Activated CD4-positive, alpha-beta T cell treated with anti-CD3 and anti-CD28 coated beads for 4 hours (primary cell): ENCODE measurements around the gene BSDC1.
"Not testable (repeated sequence)": the region's sequence is repeated elsewhere in the genome, so short reads cannot be mapped to it uniquely, and the experiment has no call there.

Experiments used
- DNase-seq, 2 donors: peaks; one replicate each; pipeline ENCODE4 v3.0.0-alpha.2; 2020

Gene BSDC1

GRCh38 chr1:32355778-32356177, 38.5 kb downstream of the BSDC1 start:
- not testable (repeated sequence) for DNase-seq

GRCh38 chr1:32353886-32354570, 40.2 kb downstream of the BSDC1 start:
- no peak for DNase-seq

- DNase-seq, result no peak
Observed at GRCh38 chr1:32353431-32353830, 40.8 kb downstream of the BSDC1 start.

- DNase-seq, result no peak
Observed at GRCh38 chr1:32352831-32353383, 41.3 kb downstream of the BSDC1 start.

- no peak for DNase-seq
Observed at GRCh38 chr1:32352239-32352745, 41.9 kb downstream of the BSDC1 start.

- DNase-seq, result peak; percentile 89 to 93
Observed at GRCh38 chr1:32351399-32352238, 42.6 kb downstream of the BSDC1 start.

- DNase-seq, result peak in 1 of 2 donors; percentile 81
Observed at GRCh38 chr1:32350785-32351398, 43.3 kb downstream of the BSDC1 start.

GRCh38 chr1:32349211-32349708, 45.0 kb downstream of the BSDC1 start:
- DNase-seq, result no peak

- no peak for DNase-seq
Observed at GRCh38 chr1:32346532-32347157, 47.6 kb downstream of the BSDC1 start.

GRCh38 chr1:32345289-32345827, 48.9 kb downstream of the BSDC1 start:
- DNase-seq, result no peak

- DNase-seq, result no peak
Observed at GRCh38 chr1:32342704-32343103, 51.5 kb downstream of the BSDC1 start.

- no peak for DNase-seq
Observed at GRCh38 chr1:32341971-32342370, 52.3 kb downstream of the BSDC1 start.

- no peak for DNase-seq
Observed at GRCh38 chr1:32341186-32341757, 53.0 kb downstream of the BSDC1 start.

- DNase-seq, result peak in 1 of 2 donors; percentile 15
Observed at GRCh38 chr1:32339363-32339978, 54.8 kb downstream of the BSDC1 start.

- DNase-seq, result no peak
Observed at GRCh38 chr1:32338637-32339145, 55.5 kb downstream of the BSDC1 start.

- DNase-seq, result no peak
Observed at GRCh38 chr1:32337855-32338636, 56.2 kb downstream of the BSDC1 start.

GRCh38 chr1:32336963-32337675, 57.1 kb downstream of the BSDC1 start:
- peak; percentile 43 to 51 for DNase-seq

GRCh38 chr1:32336591-32336932, 57.7 kb downstream of the BSDC1 start:
- no peak for DNase-seq

- peak; percentile 88 to 89 for DNase-seq
Observed at GRCh38 chr1:32335790-32336590, 58.3 kb downstream of the BSDC1 start, which contains the start of gene MARCKSL1. Gene MARCKSL1, minus strand, starts transcription at chr1:32336233. Its CDS starts 200 bp downstream, at chr1:32336033.
